ENCODE measurements around the gene LRP1-AS.
A peak's percentile ranks its signal among the peaks of the same experiment; 100 is the strongest.

The LRP1-AS gene

GRCh38 chr12:57179331-57180086, 32.1 kb upstream of the LRP1-AS start:
- DNase-seq = no peak

- DNase-seq = no peak
These were observed 30.8 kb upstream of the LRP1-AS start for GRCh38 chr12:57178213-57178612.

GRCh38 chr12:57177354-57177753, 29.9 kb upstream of the LRP1-AS start:
- DNase-seq = no peak

GRCh38 chr12:57176846-57177245, 29.4 kb upstream of the LRP1-AS start:
- DNase-seq = no peak

GRCh38 chr12:57176139-57176477, 28.7 kb upstream of the LRP1-AS start:
- DNase-seq = no peak

GRCh38 chr12:57175428-57176138, 28.2 kb upstream of the LRP1-AS start:
- peak; percentile 74 for DNase-seq

GRCh38 chr12:57173683-57174082, 26.3 kb upstream of the LRP1-AS start:
- DNase-seq = no peak

- DNase-seq = no peak
These were observed 25.7 kb upstream of the LRP1-AS start for GRCh38 chr12:57173089-57173488.

GRCh38 chr12:57171668-57172067, 24.2 kb upstream of the LRP1-AS start:
- DNase-seq = no peak

GRCh38 chr12:57170927-57171326, 23.5 kb upstream of the LRP1-AS start:
- no peak for DNase-seq

GRCh38 chr12:57170408-57170807, 23.0 kb upstream of the LRP1-AS start:
- DNase-seq = no peak

- no peak for DNase-seq
These were observed 22.6 kb upstream of the LRP1-AS start for GRCh38 chr12:57169969-57170368.

GRCh38 chr12:57169046-57169795, 21.8 kb upstream of the LRP1-AS start:
- no peak for DNase-seq

- no peak for DNase-seq
These were observed 20.6 kb upstream of the LRP1-AS start for GRCh38 chr12:57168058-57168457.

- no peak for DNase-seq
These were observed 19.6 kb upstream of the LRP1-AS start for GRCh38 chr12:57166971-57167371.

GRCh38 chr12:57165741-57166140, 18.3 kb upstream of the LRP1-AS start:
- no peak for DNase-seq

- DNase-seq = no peak
These were observed 17.7 kb upstream of the LRP1-AS start for GRCh38 chr12:57164966-57165625.

GRCh38 chr12:57164454-57164853, 17.0 kb upstream of the LRP1-AS start:
- no peak for DNase-seq

GRCh38 chr12:57162553-57163125, 15.2 kb upstream of the LRP1-AS start:
- DNase-seq = no peak

GRCh38 chr12:57161491-57161890, 14.1 kb upstream of the LRP1-AS start:
- no peak for DNase-seq

- no peak for DNase-seq
These were observed 13.3 kb upstream of the LRP1-AS start for GRCh38 chr12:57160741-57161140.

- no peak for DNase-seq
These were observed 12.6 kb upstream of the LRP1-AS start for GRCh38 chr12:57160040-57160439.

GRCh38 chr12:57159311-57159710, 11.9 kb upstream of the LRP1-AS start:
- no peak for DNase-seq

Measured in NCI-H510A (cell line).